ENCODE measurements around the gene NFIB. TPM values are rescaled to one million over a fixed set of nuclear protein-coding genes. Genes with fewer than 3 reads are reported as not detected.

NFIB gene
- total RNA-seq, 1 experiment from 2014 or later = 12.5 TPM

DNA sequence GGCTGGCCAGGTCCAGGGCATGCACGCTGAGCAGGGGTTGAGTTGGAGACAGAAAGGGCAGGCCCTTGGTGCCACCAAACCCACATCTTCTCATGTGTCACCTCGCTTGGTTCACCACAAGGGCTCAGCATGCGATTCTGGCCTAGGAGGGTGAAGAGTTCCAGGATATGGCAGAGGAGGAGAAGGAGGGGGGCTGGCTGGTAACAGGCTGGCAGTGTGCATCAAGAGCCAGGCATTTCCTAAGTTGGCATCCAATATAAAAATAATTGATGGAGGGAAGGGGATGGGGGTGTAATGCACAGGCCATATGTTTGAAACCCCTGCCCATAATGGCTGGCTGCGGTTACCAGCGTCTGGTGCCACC is 255.6 kb downstream of the NFIB start:
- Mint-ChIP-seq H3K4me1 (peaks cover 7% of the 10 kb centered on the region), H3K36me3 (no peaks in the 10 kb centered on the region), H3K9me3 (no peaks in the 10 kb centered on the region), H3K4me3 (no peak overlapping the region), H3K27ac (no peak overlapping the region), H3K27me3 (ENCODE audit: low read depth) (no peaks in the 10 kb centered on the region)
- ATAC-seq = no peak
- TF ChIP-seq, protein P1, sequence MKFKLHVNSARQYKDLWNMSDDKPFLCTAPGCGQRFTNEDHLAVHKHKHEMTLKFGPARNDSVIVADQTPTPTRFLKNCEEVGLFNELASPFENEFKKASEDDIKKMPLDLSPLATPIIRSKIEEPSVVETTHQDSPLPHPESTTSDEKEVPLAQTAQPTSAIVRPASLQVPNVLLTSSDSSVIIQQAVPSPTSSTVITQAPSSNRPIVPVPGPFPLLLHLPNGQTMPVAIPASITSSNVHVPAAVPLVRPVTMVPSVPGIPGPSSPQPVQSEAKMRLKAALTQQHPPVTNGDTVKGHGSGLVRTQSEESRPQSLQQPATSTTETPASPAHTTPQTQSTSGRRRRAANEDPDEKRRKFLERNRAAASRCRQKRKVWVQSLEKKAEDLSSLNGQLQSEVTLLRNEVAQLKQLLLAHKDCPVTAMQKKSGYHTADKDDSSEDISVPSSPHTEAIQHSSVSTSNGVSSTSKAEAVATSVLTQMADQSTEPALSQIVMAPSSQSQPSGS (CRISPR knock-in tag; IDR thresholded peaks at IDR 0.05; ENCODE audit: borderline replicate concordance, low read depth) = no peak
- TF ChIP-seq FOXK1 (CRISPR knock-in tag; IDR thresholded peaks at IDR 0.05) (no peak), ETV6 (CRISPR knock-in tag; IDR thresholded peaks at IDR 0.05) (no peak), ELF4 (CRISPR knock-in tag; IDR thresholded peaks at IDR 0.05; ENCODE audit: low read depth) (no peak), RORB (CRISPR knock-in tag; IDR thresholded peaks at IDR 0.05) (no peak), TEAD4 (CRISPR knock-in tag; IDR thresholded peaks at IDR 0.05) (no peak), HMGXB4 (CRISPR knock-in tag; IDR thresholded peaks at IDR 0.05) (no peak), ZNF423 (CRISPR knock-in tag; IDR thresholded peaks at IDR 0.05) (no peak), CREM (CRISPR knock-in tag; IDR thresholded peaks at IDR 0.05) (no peak), ZNF219 (CRISPR knock-in tag; IDR thresholded peaks at IDR 0.05; ENCODE audit: borderline replicate concordance) (no peak)
- TF ChIP-seq, protein P2, sequence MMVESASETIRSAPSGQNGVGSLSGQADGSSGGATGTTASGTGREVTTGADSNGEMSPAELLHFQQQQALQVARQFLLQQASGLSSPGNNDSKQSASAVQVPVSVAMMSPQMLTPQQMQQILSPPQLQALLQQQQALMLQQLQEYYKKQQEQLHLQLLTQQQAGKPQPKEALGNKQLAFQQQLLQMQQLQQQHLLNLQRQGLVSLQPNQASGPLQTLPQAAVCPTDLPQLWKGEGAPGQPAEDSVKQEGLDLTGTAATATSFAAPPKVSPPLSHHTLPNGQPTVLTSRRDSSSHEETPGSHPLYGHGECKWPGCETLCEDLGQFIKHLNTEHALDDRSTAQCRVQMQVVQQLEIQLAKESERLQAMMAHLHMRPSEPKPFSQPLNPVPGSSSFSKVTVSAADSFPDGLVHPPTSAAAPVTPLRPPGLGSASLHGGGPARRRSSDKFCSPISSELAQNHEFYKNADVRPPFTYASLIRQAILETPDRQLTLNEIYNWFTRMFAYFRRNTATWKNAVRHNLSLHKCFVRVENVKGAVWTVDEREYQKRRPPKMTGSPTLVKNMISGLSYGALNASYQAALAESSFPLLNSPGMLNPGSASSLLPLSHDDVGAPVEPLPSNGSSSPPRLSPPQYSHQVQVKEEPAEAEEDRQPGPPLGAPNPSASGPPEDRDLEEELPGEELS (CRISPR knock-in tag; IDR thresholded peaks at IDR 0.05) = no peak
- POLR2A ChIA-PET = no interaction called here
- no peak for DNase-seq (ENCODE audit: low spot score)
- CTCF ChIA-PET = no interaction called here

- H3K27me3 Mint-ChIP-seq (ENCODE audit: low read depth) = no peaks in the 10 kb centered on the region
- H3K4me1 Mint-ChIP-seq = peaks cover 7% of the 10 kb centered on the region
- no peak for ATAC-seq
- H3K27ac Mint-ChIP-seq = no peak overlapping the region
- CTCF ChIA-PET = no interaction called here
- H3K36me3 Mint-ChIP-seq = no peaks in the 10 kb centered on the region
- TF ChIP-seq, protein P3, sequence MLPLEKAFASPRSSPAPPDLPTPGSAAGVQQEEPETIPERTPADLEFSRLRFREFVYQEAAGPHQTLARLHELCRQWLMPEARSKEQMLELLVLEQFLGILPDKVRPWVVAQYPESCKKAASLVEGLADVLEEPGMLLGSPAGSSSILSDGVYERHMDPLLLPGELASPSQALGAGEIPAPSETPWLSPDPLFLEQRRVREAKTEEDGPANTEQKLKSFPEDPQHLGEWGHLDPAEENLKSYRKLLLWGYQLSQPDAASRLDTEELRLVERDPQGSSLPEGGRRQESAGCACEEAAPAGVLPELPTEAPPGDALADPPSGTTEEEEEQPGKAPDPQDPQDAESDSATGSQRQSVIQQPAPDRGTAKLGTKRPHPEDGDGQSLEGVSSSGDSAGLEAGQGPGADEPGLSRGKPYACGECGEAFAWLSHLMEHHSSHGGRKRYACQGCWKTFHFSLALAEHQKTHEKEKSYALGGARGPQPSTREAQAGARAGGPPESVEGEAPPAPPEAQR (CRISPR knock-in tag; IDR thresholded peaks at IDR 0.05) = no peak
- no peak for TF ChIP-seq TCF7 (CRISPR knock-in tag; IDR thresholded peaks at IDR 0.05; ENCODE audit: low read depth)
- POLR2A ChIA-PET = no interaction called here
- no peaks in the 10 kb centered on the region for H3K9me3 Mint-ChIP-seq
- no peak overlapping the region for H3K4me3 Mint-ChIP-seq
- DNase-seq (ENCODE audit: low spot score) = no peak
Measured at GRCh38 chr9:14057368-14058324, 256.3 kb downstream of the NFIB start.

DNA sequence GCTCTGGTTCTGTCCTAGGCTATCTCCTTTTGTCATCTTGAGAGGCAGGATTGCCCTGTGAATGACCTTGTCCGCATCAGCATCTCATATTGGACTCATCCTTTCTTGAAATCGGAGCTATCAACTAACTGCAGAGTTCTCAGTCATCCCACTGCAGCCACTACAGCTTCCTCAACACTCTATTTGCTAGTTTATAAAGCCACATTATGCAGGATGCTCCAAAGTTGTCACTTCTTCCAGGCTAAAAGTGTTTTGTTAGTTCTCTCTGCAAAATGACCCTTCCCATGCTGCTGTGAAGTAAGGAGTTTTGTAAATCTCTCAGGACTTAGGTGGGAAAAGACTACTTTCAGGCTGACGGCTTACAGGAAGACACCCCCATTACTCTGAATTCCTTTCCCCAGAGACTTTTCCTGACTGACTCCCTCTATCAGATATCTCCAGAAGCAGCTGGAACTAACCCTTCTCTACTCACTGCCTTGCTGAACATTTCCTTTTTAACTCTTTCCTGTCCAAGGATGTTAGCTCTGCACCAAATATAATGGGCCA is 257.6 kb downstream of the NFIB start:
- ChIA-PET POLR2A (no interaction called here), CTCF (no interaction called here)
- DNase-seq (ENCODE audit: low spot score) (no peak), ATAC-seq (peak; percentile 38; the same call in 1 of the 2 replicates)
- H3K27me3 Mint-ChIP-seq (ENCODE audit: low read depth) = no peaks in the 10 kb centered on the region
- H3K4me3 Mint-ChIP-seq = no peak overlapping the region
- H3K27ac Mint-ChIP-seq = no peak overlapping the region
- no peaks in the 10 kb centered on the region for H3K36me3 Mint-ChIP-seq
- H3K9me3 Mint-ChIP-seq = no peaks in the 10 kb centered on the region
- H3K4me1 Mint-ChIP-seq = peaks cover 7% of the 10 kb centered on the region
- TF ChIP-seq EMX1 (CRISPR knock-in tag; IDR thresholded peaks at IDR 0.05) (no peak), OVOL2 (CRISPR knock-in tag; IDR thresholded peaks at IDR 0.05; ENCODE audit: borderline replicate concordance) (no peak), ZNF416 (CRISPR knock-in tag; IDR thresholded peaks at IDR 0.05) (no peak), CBFB (CRISPR knock-in tag; IDR thresholded peaks at IDR 0.05; ENCODE audit: low read depth) (no peak)
- TF ChIP-seq, protein P4, sequence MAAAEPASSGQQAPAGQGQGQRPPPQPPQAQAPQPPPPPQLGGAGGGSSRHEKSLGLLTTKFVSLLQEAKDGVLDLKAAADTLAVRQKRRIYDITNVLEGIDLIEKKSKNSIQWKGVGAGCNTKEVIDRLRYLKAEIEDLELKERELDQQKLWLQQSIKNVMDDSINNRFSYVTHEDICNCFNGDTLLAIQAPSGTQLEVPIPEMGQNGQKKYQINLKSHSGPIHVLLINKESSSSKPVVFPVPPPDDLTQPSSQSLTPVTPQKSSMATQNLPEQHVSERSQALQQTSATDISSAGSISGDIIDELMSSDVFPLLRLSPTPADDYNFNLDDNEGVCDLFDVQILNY (CRISPR knock-in tag; IDR thresholded peaks at IDR 0.05) = no peak
- TF ChIP-seq, protein P5, sequence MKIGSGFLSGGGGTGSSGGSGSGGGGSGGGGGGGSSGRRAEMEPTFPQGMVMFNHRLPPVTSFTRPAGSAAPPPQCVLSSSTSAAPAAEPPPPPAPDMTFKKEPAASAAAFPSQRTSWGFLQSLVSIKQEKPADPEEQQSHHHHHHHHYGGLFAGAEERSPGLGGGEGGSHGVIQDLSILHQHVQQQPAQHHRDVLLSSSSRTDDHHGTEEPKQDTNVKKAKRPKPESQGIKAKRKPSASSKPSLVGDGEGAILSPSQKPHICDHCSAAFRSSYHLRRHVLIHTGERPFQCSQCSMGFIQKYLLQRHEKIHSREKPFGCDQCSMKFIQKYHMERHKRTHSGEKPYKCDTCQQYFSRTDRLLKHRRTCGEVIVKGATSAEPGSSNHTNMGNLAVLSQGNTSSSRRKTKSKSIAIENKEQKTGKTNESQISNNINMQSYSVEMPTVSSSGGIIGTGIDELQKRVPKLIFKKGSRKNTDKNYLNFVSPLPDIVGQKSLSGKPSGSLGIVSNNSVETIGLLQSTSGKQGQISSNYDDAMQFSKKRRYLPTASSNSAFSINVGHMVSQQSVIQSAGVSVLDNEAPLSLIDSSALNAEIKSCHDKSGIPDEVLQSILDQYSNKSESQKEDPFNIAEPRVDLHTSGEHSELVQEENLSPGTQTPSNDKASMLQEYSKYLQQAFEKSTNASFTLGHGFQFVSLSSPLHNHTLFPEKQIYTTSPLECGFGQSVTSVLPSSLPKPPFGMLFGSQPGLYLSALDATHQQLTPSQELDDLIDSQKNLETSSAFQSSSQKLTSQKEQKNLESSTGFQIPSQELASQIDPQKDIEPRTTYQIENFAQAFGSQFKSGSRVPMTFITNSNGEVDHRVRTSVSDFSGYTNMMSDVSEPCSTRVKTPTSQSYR (CRISPR knock-in tag; IDR thresholded peaks at IDR 0.05) = no peak
